ENCODE measurements around the gene SCAF4.
A peak's percentile ranks its signal among the peaks of the same experiment; 100 is the strongest.
"Not testable (repeated sequence)": the region's sequence is repeated elsewhere in the genome, so short reads cannot be mapped to it uniquely, and the experiment has no call there.

Gene SCAF4

GRCh38 chr21:31636874-31637273 is 95.0 kb downstream of the SCAF4 start:
- DNase-seq (ENCODE audit: low read depth): no peak

GRCh38 chr21:31634993-31635392 is 96.9 kb downstream of the SCAF4 start:
- no peak for DNase-seq (ENCODE audit: low read depth)

GRCh38 chr21:31631881-31632280 is 100.0 kb downstream of the SCAF4 start:
- not testable (repeated sequence) for DNase-seq (ENCODE audit: low read depth)

DNA sequence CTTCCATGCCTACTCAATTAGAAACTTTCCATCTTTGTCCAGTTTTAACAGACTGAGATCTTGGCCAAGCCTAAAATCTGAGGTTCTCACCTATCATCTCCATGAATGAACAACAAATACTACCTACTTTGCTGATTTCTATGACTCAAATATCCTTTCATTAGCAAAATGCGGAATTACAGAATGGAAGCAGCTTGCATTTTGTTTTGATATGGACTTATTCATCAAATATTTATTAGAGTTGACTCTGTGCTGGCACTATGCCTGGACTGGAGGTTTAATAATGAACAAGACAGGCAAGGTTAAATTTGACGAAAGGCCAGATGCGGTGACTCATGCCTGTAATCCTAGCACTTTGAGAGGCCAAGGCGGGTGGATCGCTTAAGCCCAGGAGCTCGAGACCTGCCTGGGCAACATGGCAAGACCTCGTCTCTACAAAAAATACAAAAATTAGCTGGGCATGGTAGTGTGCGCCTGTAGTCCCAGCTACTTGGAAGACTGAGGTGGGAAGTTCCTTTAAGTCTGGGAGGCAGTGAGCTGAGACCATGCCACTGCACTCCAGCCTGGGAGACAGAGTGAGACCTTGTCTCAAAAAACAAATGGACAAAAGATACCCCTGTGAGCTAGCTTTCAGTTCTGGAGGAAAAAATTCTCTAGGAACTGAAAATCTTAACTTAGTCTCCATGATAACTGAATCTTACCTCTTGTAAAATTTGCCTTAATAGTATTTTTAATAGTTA is 101.8 kb downstream of the SCAF4 start:
- peak; percentile 90 for DNase-seq (ENCODE audit: low read depth)

GRCh38 chr21:31624961-31625491 is 106.9 kb downstream of the SCAF4 start:
- no peak for DNase-seq (ENCODE audit: low read depth)

- DNase-seq (ENCODE audit: low read depth): no peak
Measured at GRCh38 chr21:31624181-31624580, 107.7 kb downstream of the SCAF4 start.

DNA sequence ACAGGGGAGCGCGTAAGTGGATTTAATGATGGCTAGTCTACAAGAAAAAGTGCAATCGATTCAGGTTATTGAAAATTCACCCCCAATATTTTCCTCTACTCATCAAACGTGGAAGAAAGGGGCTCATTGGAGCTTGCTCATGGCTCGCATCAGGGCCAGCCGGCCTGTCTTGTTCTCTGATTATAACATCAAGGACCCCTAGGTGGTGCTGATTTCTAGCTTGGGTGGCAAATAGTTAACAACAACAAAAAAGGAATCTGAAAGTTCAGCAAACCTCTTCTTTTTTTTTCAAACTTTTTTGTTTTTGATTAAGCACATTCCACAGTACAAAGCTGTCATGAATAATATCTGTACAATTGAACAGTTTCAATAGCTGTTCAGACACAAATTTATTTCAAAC is 108.3 kb downstream of the SCAF4 start:
- DNase-seq (ENCODE audit: low read depth): peak; percentile 4

DNA sequence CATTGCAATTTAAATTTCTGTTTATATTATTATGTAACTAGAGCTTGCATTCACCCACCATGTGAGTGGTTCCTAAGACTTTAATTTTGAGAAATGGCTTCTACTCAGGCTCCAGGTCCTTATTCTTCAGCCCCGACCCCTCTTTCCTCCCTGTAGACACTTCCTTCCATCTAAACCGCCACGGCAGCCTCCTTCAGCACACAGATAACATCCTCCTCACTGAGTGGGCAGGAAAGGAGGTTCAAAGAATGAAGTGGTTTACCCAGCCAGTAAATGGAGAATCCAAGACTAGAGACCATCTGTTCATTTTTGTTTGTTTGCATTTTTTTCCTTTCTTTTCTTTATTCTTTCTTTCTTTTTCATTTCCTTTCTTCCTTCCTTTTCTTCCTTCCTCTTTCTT is 109.5 kb downstream of the SCAF4 start:
- DNase-seq (ENCODE audit: low read depth): no peak
